Nephron (organoid): ENCODE measurements around the gene MDP1.
A peak's percentile ranks its signal among the peaks of the same experiment; 100 is the strongest.

Source experiments
- H3K27ac Mint-ChIP-seq, 3 experiments: 2 replicates each; pipeline ENCODE4 v1.8.0; 2020; ENCODE audit warnings: mixed read lengths in 3 of 3, mild to moderate bottlenecking in 2 of 3, moderate library complexity in 1 of 3
- H3K27me3 Mint-ChIP-seq: 2 replicates; pipeline ENCODE4 v1.8.0; 2021; ENCODE audit warnings: low read depth, mild to moderate bottlenecking, moderate library complexity, mixed read lengths
- H3K36me3 Mint-ChIP-seq: 2 replicates; pipeline ENCODE4 v1.8.0; 2020; ENCODE audit warnings: low read depth, mixed read lengths
- H3K4me1 Mint-ChIP-seq: 2 replicates; pipeline ENCODE4 v1.8.0; 2020; ENCODE audit warnings: mixed read lengths
- H3K4me3 Mint-ChIP-seq, 3 experiments: 2 replicates each; pipeline ENCODE4 v1.8.0; 2020; ENCODE audit warnings: mild to moderate bottlenecking in 3 of 3, mixed read lengths in 3 of 3, moderate library complexity in 2 of 3
- H3K9me3 Mint-ChIP-seq: 2 replicates; pipeline ENCODE4 v1.8.0; 2020; ENCODE audit warnings: mixed read lengths
- TF ChIP-seq, protein P1 (sequence below), 3 experiments: fragments of 200-600 bp; sonication (generic); IDR thresholded peaks; one replicate each; pipeline ENCODE4 v1.5.0; 2021; ENCODE audit warnings: antibody characterized with exemption in 3 of 3; ENCODE audit not compliant: unreplicated experiment in 3 of 3

MDP1 gene

GRCh38 chr14:24234095-24235005 is 18.5 kb upstream of the MDP1 start:
- no peaks in the 10 kb centered on the region for H3K27me3 Mint-ChIP-seq
- peaks cover 35% of the 10 kb centered on the region for H3K4me1 Mint-ChIP-seq
- H3K36me3 Mint-ChIP-seq: peaks cover 47% of the 10 kb centered on the region
- no peaks in the 10 kb centered on the region for H3K9me3 Mint-ChIP-seq
- TF ChIP-seq, protein P1, sequence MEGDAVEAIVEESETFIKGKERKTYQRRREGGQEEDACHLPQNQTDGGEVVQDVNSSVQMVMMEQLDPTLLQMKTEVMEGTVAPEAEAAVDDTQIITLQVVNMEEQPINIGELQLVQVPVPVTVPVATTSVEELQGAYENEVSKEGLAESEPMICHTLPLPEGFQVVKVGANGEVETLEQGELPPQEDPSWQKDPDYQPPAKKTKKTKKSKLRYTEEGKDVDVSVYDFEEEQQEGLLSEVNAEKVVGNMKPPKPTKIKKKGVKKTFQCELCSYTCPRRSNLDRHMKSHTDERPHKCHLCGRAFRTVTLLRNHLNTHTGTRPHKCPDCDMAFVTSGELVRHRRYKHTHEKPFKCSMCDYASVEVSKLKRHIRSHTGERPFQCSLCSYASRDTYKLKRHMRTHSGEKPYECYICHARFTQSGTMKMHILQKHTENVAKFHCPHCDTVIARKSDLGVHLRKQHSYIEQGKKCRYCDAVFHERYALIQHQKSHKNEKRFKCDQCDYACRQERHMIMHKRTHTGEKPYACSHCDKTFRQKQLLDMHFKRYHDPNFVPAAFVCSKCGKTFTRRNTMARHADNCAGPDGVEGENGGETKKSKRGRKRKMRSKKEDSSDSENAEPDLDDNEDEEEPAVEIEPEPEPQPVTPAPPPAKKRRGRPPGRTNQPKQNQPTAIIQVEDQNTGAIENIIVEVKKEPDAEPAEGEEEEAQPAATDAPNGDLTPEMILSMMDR (IDR thresholded peaks at IDR 0.05; ENCODE audit: unreplicated experiment in 3 of 3): no peak
- peak overlapping the region; percentile 90 to 98 (median 94) for H3K4me3 Mint-ChIP-seq
- H3K27ac Mint-ChIP-seq: peak overlapping the region; percentile 92 to 99 (median 97)

GRCh38 chr14:24233538-24233866 is 17.6 kb upstream of the MDP1 start:
- peaks cover 27% of the 10 kb centered on the region for H3K4me1 Mint-ChIP-seq
- H3K4me3 Mint-ChIP-seq: peak overlapping the region; percentile 90 to 98 (median 94)
- peaks cover 40% of the 10 kb centered on the region for H3K36me3 Mint-ChIP-seq
- peak overlapping the region; percentile 92 to 99 (median 97) for H3K27ac Mint-ChIP-seq
- TF ChIP-seq, protein P1 (IDR thresholded peaks at IDR 0.05; ENCODE audit: unreplicated experiment in 3 of 3): no peak
- no peaks in the 10 kb centered on the region for H3K27me3 Mint-ChIP-seq
- H3K9me3 Mint-ChIP-seq: no peaks in the 10 kb centered on the region

- no peaks in the 10 kb centered on the region for H3K9me3 Mint-ChIP-seq
Measured at GRCh38 chr14:24232645-24233537, 17.0 kb upstream of the MDP1 start, which contains the start of gene GMPR2. Gene GMPR2 (plus strand): TSS chr14:24232929. CDS start chr14:24233254, 325 bp downstream.

DNA sequence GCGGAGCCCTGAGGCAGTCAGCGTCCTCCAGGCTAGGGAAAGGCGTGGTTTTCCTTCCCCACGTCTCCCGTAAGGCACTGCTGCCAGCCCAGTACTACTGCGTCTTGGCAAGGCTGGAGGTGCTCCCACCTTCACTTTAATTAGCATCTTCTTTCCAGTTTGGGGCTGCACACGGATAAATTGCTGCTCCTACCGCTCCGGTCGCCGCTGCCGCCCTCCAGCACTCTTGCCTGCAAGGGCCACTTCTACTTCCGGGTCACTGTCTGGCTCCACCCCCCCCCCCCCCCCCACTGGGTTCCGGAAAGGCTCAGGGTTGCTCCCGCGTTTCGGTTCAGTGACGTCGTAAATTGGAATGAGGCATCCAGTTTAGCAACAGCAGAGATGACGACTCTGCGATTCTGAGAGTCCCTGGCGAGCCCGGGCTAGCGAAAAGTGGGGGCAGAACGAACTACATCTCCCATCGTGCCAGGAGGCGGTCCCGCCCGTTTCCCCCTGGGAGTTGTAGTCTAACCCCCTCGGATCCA is 16.3 kb upstream of the MDP1 start, which contains the start of gene NEDD8:
Gene NEDD8, minus strand, starts transcription at position 247 of the 524 bp plus-strand sequence. Its CDS starts 100 bp downstream, at position 147.
- H3K27me3 Mint-ChIP-seq: no peaks in the 10 kb centered on the region
- no peaks in the 10 kb centered on the region for H3K9me3 Mint-ChIP-seq
- H3K4me3 Mint-ChIP-seq: peak within 1 kb of the TSS; percentile 90 to 98 (median 94)
- peaks cover 31% of the 10 kb centered on the region for H3K36me3 Mint-ChIP-seq
- peaks cover 27% of the 10 kb centered on the region for H3K4me1 Mint-ChIP-seq
- TF ChIP-seq, protein P1 (IDR thresholded peaks at IDR 0.05; ENCODE audit: unreplicated experiment in 3 of 3): no peak
- peak within 1 kb of the TSS; percentile 92 to 99 (median 97) for H3K27ac Mint-ChIP-seq

More at GRCh38 chr14:24232645-24233537, 17.0 kb upstream of the MDP1 start, which contains the start of gene GMPR2:
- peaks cover 27% of the 10 kb centered on the region for H3K4me1 Mint-ChIP-seq
- no peaks in the 10 kb centered on the region for H3K27me3 Mint-ChIP-seq
- H3K4me3 Mint-ChIP-seq: peak within 1 kb of the TSS; percentile 90 to 98 (median 94)
- H3K36me3 Mint-ChIP-seq: peaks cover 33% of the 10 kb centered on the region
- TF ChIP-seq, protein P1 (IDR thresholded peaks at IDR 0.05; ENCODE audit: unreplicated experiment in 3 of 3): no peak
- H3K27ac Mint-ChIP-seq: peak within 1 kb of the TSS; percentile 92 to 99 (median 97)

DNA sequence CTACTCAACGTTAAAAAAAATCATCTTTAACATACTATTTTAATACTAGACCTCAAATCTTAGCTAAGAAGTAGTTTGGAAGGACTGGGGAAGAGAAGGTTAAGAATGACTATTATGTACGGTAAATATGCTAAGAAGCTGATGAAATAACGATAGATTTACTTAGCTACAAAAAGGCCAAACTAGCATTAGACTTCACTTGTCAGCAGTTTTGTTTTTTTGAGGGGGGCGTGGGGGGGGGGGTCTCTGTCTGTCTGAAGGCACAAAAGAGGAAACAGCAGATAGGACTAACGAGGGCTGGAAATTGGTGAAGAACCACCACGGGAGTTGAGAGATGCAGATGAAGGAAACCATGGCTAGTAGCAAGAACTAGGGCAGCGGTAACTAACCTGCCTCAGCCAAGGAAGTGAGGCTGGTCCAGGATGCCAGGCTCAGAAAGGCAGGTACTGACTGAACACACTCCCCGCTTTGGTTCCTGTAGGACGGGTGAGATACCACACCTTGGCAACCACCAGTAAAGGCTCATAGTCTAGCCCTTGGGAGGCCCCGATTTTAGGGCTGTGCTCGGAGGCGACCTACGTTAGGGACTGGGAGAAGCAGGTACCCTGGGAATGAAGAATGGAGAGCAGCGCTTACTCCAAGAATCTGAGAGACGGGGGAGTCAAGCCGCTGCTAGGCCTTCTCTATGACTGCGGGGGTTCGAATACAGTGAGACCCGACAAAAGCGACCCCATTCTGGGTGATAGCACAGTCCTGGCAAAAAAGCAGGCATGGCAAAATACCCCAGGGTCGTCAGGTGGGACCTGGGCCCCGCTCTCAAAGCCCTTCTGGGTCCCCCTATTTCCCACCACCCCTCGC is 15.6 kb upstream of the MDP1 start:
- H3K27ac Mint-ChIP-seq: peak overlapping the region; percentile 92 to 99 (median 97)
- no peaks in the 10 kb centered on the region for H3K27me3 Mint-ChIP-seq
- peak overlapping the region; percentile 90 to 98 (median 94) for H3K4me3 Mint-ChIP-seq
- H3K4me1 Mint-ChIP-seq: peaks cover 27% of the 10 kb centered on the region
- H3K9me3 Mint-ChIP-seq: no peaks in the 10 kb centered on the region
- H3K36me3 Mint-ChIP-seq: peaks cover 30% of the 10 kb centered on the region
- TF ChIP-seq, protein P1 (IDR thresholded peaks at IDR 0.05; ENCODE audit: unreplicated experiment in 3 of 3): no peak
